ENCODE results near the gene MAG.

The MAG gene

GRCh38 chr19:35332817-35333216 lies 40.9 kb downstream of the MAG start:
- Mint-ChIP-seq H3K4me3 (peak overlapping the region; percentile 39), H3K9me3 (no peaks in the 10 kb centered on the region), H3K27ac (no peak overlapping the region), H3K27me3 (no peaks in the 10 kb centered on the region), H3K4me1 (peaks cover 10% of the 10 kb centered on the region), H3K36me3 (no peaks in the 10 kb centered on the region)

- H3K27ac Mint-ChIP-seq: no peak overlapping the region
- H3K36me3 Mint-ChIP-seq: no peaks in the 10 kb centered on the region
- no peak overlapping the region for H3K4me3 Mint-ChIP-seq
- H3K9me3 Mint-ChIP-seq: no peaks in the 10 kb centered on the region
- H3K27me3 Mint-ChIP-seq: no peaks in the 10 kb centered on the region
- H3K4me1 Mint-ChIP-seq: peaks cover 10% of the 10 kb centered on the region
Observed at GRCh38 chr19:35334144-35334753, 42.3 kb downstream of the MAG start.

DNA sequence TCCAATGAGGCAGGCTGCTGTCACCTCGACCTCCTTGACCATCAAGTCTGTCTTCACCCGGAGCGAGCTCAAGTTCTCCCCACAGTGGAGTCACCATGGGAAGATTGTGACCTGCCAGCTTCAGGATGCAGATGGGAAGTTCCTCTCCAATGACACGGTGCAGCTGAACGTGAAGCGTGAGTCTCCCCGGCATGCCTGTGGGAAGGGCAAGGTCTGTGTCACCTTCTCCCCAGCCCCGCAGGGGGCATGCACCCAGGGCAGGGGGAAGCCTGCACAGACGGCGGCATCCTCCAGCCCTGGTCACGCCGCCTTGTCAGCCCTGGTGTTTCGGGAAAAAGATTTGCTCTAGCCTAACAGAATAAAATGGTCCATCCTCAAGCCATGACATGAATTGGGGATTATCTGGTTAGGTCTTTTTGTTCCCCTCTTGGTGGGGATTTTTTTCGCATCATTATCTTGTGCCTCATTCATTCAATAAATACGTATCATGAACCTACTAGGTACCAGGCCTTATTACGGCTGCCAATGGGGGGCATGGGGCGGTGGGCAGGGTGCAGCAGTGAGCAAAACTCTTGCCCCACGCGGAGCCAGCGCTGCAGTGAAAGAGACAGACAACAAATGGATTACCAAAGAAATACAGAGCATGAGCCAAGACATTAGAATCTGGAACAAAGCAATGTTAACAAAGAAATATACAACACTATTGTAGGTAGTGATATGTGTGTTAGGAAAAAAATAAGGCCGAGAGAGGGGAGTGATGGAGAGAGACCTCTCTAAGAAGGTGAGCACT lies 44.4 kb downstream of the MAG start:
- no peaks in the 10 kb centered on the region for H3K9me3 Mint-ChIP-seq
- no peaks in the 10 kb centered on the region for H3K27me3 Mint-ChIP-seq
- peaks cover 10% of the 10 kb centered on the region for H3K4me1 Mint-ChIP-seq
- H3K4me3 Mint-ChIP-seq: no peak overlapping the region
- H3K27ac Mint-ChIP-seq: no peak overlapping the region
- H3K36me3 Mint-ChIP-seq: no peaks in the 10 kb centered on the region

GRCh38 chr19:35337097-35337983 lies 45.4 kb downstream of the MAG start:
- H3K27me3 Mint-ChIP-seq: no peaks in the 10 kb centered on the region
- H3K27ac Mint-ChIP-seq: peak overlapping the region; percentile 71
- no peaks in the 10 kb centered on the region for H3K9me3 Mint-ChIP-seq
- H3K36me3 Mint-ChIP-seq: no peaks in the 10 kb centered on the region
- H3K4me3 Mint-ChIP-seq: no peak overlapping the region
- peaks cover 10% of the 10 kb centered on the region for H3K4me1 Mint-ChIP-seq

DNA sequence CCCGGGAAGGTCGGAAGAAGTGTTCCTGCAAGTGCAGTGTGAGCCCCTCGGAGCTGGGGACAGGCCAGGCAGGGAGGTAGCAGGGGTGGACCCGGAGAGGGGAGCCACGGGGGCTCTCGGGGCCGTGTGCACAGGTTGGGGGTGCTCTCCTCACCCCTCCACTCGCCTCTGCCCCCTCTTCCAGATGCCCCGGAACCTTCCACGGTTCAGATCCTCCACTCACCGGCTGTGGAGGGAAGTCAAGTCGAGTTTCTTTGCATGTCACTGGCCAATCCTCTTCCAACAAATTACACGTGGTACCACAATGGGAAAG lies 46.0 kb downstream of the MAG start:
- no peak overlapping the region for H3K4me3 Mint-ChIP-seq
- no peaks in the 10 kb centered on the region for H3K36me3 Mint-ChIP-seq
- peaks cover 4% of the 10 kb centered on the region for H3K4me1 Mint-ChIP-seq
- no peak overlapping the region for H3K27ac Mint-ChIP-seq
- no peaks in the 10 kb centered on the region for H3K9me3 Mint-ChIP-seq
- H3K27me3 Mint-ChIP-seq: no peaks in the 10 kb centered on the region

DNA sequence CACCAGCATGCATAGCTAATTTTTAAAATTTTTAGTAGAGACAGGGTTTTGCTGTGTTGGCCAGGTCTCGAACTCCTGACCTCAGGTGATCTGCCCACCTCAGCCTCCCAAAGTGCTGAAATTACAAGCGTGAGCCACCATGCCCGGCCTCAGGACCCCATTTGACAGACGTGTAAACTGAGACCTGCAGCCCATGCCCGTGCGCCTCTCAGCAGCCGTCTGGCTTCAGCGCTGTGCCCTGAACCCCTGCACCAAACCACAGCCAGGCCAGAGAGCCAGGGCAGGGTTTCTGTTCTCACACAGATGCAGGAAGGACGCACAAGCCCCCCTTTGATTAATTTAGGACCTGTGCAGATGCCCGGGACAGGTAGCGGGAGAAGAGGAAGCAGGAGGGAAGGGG lies 48.5 kb downstream of the MAG start:
- Mint-ChIP-seq H3K9me3 (no peaks in the 10 kb centered on the region), H3K27ac (no peak overlapping the region), H3K27me3 (no peaks in the 10 kb centered on the region), H3K4me1 (no peaks in the 10 kb centered on the region), H3K4me3 (no peak overlapping the region), H3K36me3 (no peaks in the 10 kb centered on the region)

- Mint-ChIP-seq H3K4me1 (peaks cover 5% of the 10 kb centered on the region), H3K36me3 (no peaks in the 10 kb centered on the region), H3K4me3 (no peak overlapping the region), H3K9me3 (no peaks in the 10 kb centered on the region), H3K27ac (no peak overlapping the region), H3K27me3 (no peaks in the 10 kb centered on the region)
Observed at GRCh38 chr19:35341006-35341405, 49.0 kb downstream of the MAG start.

DNA sequence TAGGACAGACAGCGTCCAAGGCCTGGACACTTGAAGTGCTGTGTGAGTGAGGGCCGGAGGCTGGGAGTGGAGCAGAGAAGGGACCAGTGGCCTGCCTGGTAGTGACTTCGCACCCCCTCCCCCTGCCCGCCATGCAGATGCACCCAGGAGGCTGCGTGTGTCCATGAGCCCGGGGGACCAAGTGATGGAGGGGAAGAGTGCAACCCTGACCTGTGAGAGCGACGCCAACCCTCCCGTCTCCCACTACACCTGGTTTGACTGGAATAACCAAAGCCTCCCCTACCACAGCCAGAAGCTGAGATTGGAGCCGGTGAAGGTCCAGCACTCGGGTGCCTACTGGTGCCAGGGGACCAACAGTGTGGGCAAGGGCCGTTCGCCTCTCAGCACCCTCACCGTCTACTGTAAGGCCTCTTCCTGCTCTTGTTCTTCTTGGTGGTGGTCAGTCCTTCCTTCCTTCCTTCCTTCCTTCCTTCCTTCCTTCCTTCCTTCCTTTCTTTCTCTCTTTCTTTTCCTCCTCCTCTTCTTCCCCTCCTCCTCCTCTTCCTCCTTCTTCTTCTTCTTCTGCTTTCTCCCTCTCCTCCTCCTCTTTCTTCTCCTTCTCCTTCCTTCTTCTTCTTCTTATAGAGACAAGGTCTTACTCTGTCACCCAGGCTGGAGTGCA lies 49.7 kb downstream of the MAG start:
- no peak overlapping the region for H3K27ac Mint-ChIP-seq
- H3K27me3 Mint-ChIP-seq: no peaks in the 10 kb centered on the region
- H3K4me3 Mint-ChIP-seq: no peak overlapping the region
- H3K36me3 Mint-ChIP-seq: no peaks in the 10 kb centered on the region
- H3K9me3 Mint-ChIP-seq: no peaks in the 10 kb centered on the region
- H3K4me1 Mint-ChIP-seq: peaks cover 12% of the 10 kb centered on the region

- H3K27me3 Mint-ChIP-seq: no peaks in the 10 kb centered on the region
- no peak overlapping the region for H3K4me3 Mint-ChIP-seq
- no peaks in the 10 kb centered on the region for H3K36me3 Mint-ChIP-seq
- H3K9me3 Mint-ChIP-seq: no peaks in the 10 kb centered on the region
- no peak overlapping the region for H3K27ac Mint-ChIP-seq
- H3K4me1 Mint-ChIP-seq: peaks cover 19% of the 10 kb centered on the region
Observed at GRCh38 chr19:35342430-35342829, 50.5 kb downstream of the MAG start.

DNA sequence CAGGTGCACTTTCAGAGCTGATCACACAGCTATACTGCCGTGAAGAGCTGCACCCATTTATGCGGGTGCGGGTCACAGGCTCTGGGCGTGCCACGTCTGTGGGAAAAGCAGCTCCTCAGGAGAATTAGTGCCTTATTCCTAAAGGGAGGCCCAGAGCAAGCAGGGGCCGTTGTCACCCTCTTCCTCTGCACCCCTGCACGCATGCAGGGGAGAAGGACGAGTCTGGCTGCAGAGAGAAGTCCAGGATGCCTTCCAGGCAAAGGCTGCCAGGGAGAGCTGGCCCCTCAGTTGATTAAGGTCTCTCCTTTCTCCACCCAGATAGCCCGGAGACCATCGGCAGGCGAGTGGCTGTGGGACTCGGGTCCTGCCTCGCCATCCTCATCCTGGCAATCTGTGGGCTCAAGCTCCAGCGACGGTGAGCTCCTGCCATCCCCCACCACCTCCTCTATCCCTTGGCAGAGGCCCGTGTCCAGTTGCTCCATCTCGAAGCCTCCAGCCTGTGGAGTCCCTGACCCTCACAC lies 52.6 kb downstream of the MAG start:
- Mint-ChIP-seq H3K27ac (no peak overlapping the region), H3K4me1 (peaks cover 27% of the 10 kb centered on the region), H3K27me3 (no peaks in the 10 kb centered on the region), H3K9me3 (no peaks in the 10 kb centered on the region), H3K36me3 (no peaks in the 10 kb centered on the region), H3K4me3 (no peak overlapping the region)

- no peak overlapping the region for H3K4me3 Mint-ChIP-seq
- H3K36me3 Mint-ChIP-seq: no peaks in the 10 kb centered on the region
- no peaks in the 10 kb centered on the region for H3K9me3 Mint-ChIP-seq
- H3K27ac Mint-ChIP-seq: peak overlapping the region; percentile 70
- H3K27me3 Mint-ChIP-seq: no peaks in the 10 kb centered on the region
- peaks cover 27% of the 10 kb centered on the region for H3K4me1 Mint-ChIP-seq
Observed at GRCh38 chr19:35345671-35346111, 53.7 kb downstream of the MAG start.

- H3K4me3 Mint-ChIP-seq: peak overlapping the region; percentile 73
- no peaks in the 10 kb centered on the region for H3K36me3 Mint-ChIP-seq
- no peaks in the 10 kb centered on the region for H3K9me3 Mint-ChIP-seq
- H3K27me3 Mint-ChIP-seq: no peaks in the 10 kb centered on the region
- H3K4me1 Mint-ChIP-seq: peaks cover 27% of the 10 kb centered on the region
- peak overlapping the region; percentile 94 for H3K27ac Mint-ChIP-seq
Observed at GRCh38 chr19:35346193-35347052, 54.5 kb downstream of the MAG start.

DNA sequence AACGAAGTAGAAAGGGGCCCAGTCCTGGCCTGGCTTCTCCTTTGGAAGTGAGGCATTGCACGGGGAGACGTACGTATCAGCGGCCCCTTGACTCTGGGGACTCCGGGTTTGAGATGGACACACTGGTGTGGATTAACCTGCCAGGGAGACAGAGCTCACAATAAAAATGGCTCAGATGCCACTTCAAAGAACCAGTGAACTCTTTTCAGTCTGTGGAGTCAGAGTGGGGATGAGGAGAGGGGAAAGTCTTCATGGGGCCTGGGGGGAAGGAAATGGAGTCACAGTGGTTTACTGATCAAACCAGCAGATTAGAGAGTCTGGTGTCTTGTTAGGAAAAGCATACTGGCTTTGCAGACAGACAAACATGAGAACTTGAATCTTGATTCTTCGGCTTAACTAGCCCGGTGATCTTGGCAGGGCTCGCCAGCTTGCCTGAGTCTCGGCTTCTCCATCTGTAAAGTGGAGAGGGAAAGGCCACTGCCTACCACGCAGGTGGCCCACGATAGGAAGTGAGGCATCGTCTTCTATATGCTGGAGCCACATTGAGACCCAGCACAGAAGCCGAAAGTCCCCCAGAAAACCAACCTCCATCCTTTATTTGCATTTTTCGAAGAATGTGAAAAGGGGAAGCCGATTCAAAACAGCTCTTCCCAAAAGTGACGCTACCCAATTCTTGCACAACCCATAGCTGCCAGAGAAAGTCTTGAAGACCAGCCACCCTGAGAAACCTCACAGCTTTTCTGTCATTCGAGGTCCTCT lies 55.4 kb downstream of the MAG start, which contains the start of gene FFAR1:
TSS of gene FFAR1 (plus strand) at position 732 of the 759 bp plus-strand sequence. CDS start 3,650 bp downstream, outside the sequence.
- H3K36me3 Mint-ChIP-seq: no peaks in the 10 kb centered on the region
- H3K4me1 Mint-ChIP-seq: peaks cover 27% of the 10 kb centered on the region
- no peaks in the 10 kb centered on the region for H3K9me3 Mint-ChIP-seq
- no peaks in the 10 kb centered on the region for H3K27me3 Mint-ChIP-seq
- H3K27ac Mint-ChIP-seq: peak within 1 kb of the TSS; percentile 94
- H3K4me3 Mint-ChIP-seq: peak within 1 kb of the TSS; percentile 73

GRCh38 chr19:35347930-35348298 lies 56.0 kb downstream of the MAG start:
- H3K27ac Mint-ChIP-seq: peak overlapping the region; percentile 94
- H3K4me1 Mint-ChIP-seq: peaks cover 32% of the 10 kb centered on the region
- H3K9me3 Mint-ChIP-seq: no peaks in the 10 kb centered on the region
- peak overlapping the region; percentile 73 for H3K4me3 Mint-ChIP-seq
- H3K36me3 Mint-ChIP-seq: no peaks in the 10 kb centered on the region
- no peaks in the 10 kb centered on the region for H3K27me3 Mint-ChIP-seq

Data from activated naive CD4-positive, alpha-beta T cell treated with anti-CD3 and anti-CD28 coated beads, Interleukin-2, amount 50 U/mL, for 24 hours (primary cell).